ENCODE data around the gene DLX4.

- no peak for TF ChIP-seq CTCF (conservative IDR thresholded peaks at IDR 0.05; ENCODE audit: low read depth, low read length)
- no peak for TF ChIP-seq POLR2A (IDR thresholded peaks at IDR 0.05; ENCODE audit: low read depth, low read length)
- TF ChIP-seq FOS (IDR thresholded peaks at IDR 0.05; ENCODE audit: low read depth, low read length) = no peak
- TF ChIP-seq CEBPB (IDR thresholded peaks at IDR 0.05; ENCODE audit: low read depth, low read length) = no peak
- no peak for TF ChIP-seq BHLHE40 (IDR thresholded peaks at IDR 0.05; ENCODE audit: low read depth, low read length)
- no peak for TF ChIP-seq MAZ (IDR thresholded peaks at IDR 0.05; ENCODE audit: borderline replicate concordance, low read depth, low read length)
- TF ChIP-seq, protein P1, sequence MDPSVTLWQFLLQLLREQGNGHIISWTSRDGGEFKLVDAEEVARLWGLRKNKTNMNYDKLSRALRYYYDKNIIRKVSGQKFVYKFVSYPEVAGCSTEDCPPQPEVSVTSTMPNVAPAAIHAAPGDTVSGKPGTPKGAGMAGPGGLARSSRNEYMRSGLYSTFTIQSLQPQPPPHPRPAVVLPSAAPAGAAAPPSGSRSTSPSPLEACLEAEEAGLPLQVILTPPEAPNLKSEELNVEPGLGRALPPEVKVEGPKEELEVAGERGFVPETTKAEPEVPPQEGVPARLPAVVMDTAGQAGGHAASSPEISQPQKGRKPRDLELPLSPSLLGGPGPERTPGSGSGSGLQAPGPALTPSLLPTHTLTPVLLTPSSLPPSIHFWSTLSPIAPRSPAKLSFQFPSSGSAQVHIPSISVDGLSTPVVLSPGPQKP (IDR thresholded peaks at IDR 0.05; ENCODE audit: borderline replicate concordance, low read depth, low read length) = no peak
- TF ChIP-seq MAFK (IDR thresholded peaks at IDR 0.05; ENCODE audit: low read depth, low read length) = no peak
- no peak for TF ChIP-seq RAD21 (IDR thresholded peaks at IDR 0.05; ENCODE audit: low read length)
- no peak for TF ChIP-seq SMC3 (IDR thresholded peaks at IDR 0.05; ENCODE audit: low read depth, low read length)
- TF ChIP-seq RCOR1 (IDR thresholded peaks at IDR 0.05; ENCODE audit: insufficient replicate concordance, low read length) = no peak
- TF ChIP-seq, protein P2, sequence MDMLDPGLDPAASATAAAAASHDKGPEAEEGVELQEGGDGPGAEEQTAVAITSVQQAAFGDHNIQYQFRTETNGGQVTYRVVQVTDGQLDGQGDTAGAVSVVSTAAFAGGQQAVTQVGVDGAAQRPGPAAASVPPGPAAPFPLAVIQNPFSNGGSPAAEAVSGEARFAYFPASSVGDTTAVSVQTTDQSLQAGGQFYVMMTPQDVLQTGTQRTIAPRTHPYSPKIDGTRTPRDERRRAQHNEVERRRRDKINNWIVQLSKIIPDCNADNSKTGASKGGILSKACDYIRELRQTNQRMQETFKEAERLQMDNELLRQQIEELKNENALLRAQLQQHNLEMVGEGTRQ (IDR thresholded peaks at IDR 0.05; ENCODE audit: low read depth, low read length) = no peak
- no peak for TF ChIP-seq RFX5 (IDR thresholded peaks at IDR 0.05; ENCODE audit: low read depth, low read length)
- TF ChIP-seq CHD1 (IDR thresholded peaks at IDR 0.05; ENCODE audit: low read depth, low read length) = no peak
Measured at GRCh38 chr17:49941427-49941826, 27.6 kb upstream of the DLX4 start.

All from IMR-90 (cell line).